Measurements from ENCODE around the gene PHC2. TPM values are rescaled to one million over a fixed set of nuclear protein-coding genes. Genes with fewer than 3 reads are reported as not detected.

PHC2 gene
- total RNA-seq, 4 donors from 2014 or later: 70.2 to 114 (median 77.2) TPM

- intact Hi-C loops (cut with DNase I; ENCODE audit: low total_unique reads): loop anchor here (10.0 kb wide), 1 partner anchor 181 kb away; no protein-coding TSS in a partner anchor
- DNase-seq (ENCODE audit: low spot score in 2 of 2): no peak
- no peak overlapping the region for H3K4me3 ChIP-seq (ENCODE audit: low read depth, poor library complexity, severe bottlenecking)
- TF ChIP-seq CTCF (IDR thresholded peaks at IDR 0.05) (no peak), POLR2A (IDR thresholded peaks at IDR 0.05) (no peak)
- 81 to 87% methylated on average over 2 of the region's 2 CpGs for WGBS, 2 donors
Observed at GRCh38 chr1:33465316-33465715, 34.4 kb upstream of the PHC2 start.

DNA sequence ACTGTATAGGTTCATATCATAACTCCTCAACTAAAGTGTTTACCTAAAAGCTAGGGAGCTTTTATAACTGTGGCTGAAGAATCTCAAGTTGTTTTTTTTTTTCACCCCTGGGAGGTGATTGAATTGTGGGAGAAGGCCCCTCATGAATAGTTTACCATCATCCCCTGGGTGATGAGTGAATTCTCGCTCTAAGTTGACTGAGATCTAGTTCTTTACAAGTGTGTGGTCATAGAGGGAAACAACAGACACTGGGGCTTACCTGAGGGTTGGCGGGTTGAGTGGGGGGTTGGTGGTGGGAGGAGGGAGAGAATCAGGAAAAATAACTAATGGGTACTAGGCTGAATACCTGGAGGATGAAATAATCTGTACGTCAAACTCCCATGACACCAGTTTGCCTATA lies 33.7 kb upstream of the PHC2 start:
- DNase-seq (ENCODE audit: low spot score in 2 of 2): no peak
- WGBS, 2 donors: 92 to 96% methylated on average over 3 of the region's 3 CpGs
- intact Hi-C loops (cut with DNase I; ENCODE audit: low total_unique reads): loop anchor here (10.0 kb wide), 1 partner anchor 180 kb away; no protein-coding TSS in a partner anchor
- TF ChIP-seq POLR2A (IDR thresholded peaks at IDR 0.05) (no peak), CTCF (IDR thresholded peaks at IDR 0.05) (no peak)
- no peak overlapping the region for H3K4me3 ChIP-seq (ENCODE audit: low read depth, poor library complexity, severe bottlenecking)

- intact Hi-C loops (cut with DNase I; ENCODE audit: low total_unique reads): loop anchor here (10.0 kb wide), 1 partner anchor 178 kb away; no protein-coding TSS in a partner anchor
- TF ChIP-seq CTCF (IDR thresholded peaks at IDR 0.05): no peak
- no peak for TF ChIP-seq POLR2A (IDR thresholded peaks at IDR 0.05)
Observed at GRCh38 chr1:33462405-33463164, 31.7 kb upstream of the PHC2 start.

DNA sequence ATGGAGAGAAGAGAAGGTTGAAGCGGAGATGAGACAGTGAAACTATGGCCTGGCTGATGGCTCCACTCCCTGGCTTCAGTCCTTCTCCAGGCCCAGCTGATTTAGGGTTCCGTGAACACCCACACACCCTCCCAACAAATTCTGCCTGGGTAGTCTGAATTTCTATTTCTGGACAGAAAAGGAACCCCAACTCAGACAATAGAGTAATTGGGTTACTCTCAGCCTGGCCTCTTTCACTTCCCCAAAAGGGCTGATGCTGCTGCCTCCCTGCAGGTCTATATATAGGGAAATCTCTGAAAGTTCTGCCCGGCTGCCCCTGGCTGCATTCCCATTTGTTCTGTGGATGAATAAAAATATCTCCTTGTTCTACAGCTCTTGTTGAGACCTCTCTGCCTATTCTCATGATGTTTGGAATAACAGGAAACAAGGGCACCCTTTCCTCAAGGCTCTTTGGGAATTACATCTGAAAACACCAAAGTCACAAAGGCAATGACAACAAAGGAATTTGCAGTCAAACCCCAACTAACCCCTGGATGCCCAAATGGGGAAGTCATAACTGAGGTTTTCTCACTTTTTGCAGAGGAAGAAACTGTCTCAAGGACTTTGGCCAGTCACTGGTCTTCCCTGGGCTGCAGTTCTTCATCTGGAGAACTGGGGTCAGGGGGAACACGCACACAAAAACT lies 30.2 kb upstream of the PHC2 start:
- intact Hi-C loops (cut with DNase I; ENCODE audit: low total_unique reads): loop anchor here (10.0 kb wide), 1 partner anchor 176 kb away; no protein-coding TSS in a partner anchor
- no peak for DNase-seq (ENCODE audit: low spot score in 2 of 2)

More at GRCh38 chr1:33462405-33463164, 31.7 kb upstream of the PHC2 start:
- DNase-seq (ENCODE audit: low spot score in 2 of 2): no peak
- H3K4me3 ChIP-seq (ENCODE audit: low read depth, poor library complexity, severe bottlenecking): no peak overlapping the region
- 87 to 91% methylated on average over 8 of the region's 8 CpGs for WGBS, 2 donors

DNA sequence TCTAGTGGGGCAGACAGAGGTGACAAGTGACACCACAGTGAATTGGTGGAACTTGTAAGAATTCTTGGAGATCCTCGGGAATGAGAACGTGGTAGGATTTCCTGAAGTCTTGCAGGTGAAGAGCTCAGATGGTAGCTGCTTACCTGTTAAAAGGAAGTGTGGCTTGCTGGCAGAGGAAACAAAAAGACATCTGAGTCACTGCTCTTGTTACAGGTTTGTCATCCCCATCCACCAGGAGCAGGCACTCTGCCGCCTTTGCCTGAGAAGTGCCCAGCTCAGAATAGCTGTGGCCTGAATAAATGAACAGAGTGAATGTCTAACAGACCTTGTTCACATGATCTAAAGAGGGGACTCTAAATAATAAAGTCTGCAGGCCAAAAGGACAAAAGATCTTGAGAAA lies 29.2 kb upstream of the PHC2 start:
- DNase-seq (ENCODE audit: low spot score in 2 of 2): no peak
- intact Hi-C loops (cut with DNase I; ENCODE audit: low total_unique reads): loop anchor here (10.0 kb wide), 1 partner anchor 175 kb away; no protein-coding TSS in a partner anchor
- TF ChIP-seq CTCF (IDR thresholded peaks at IDR 0.05) (no peak), POLR2A (IDR thresholded peaks at IDR 0.05) (no peak)
- no peak overlapping the region for H3K4me3 ChIP-seq (ENCODE audit: low read depth, poor library complexity, severe bottlenecking)
- 83 to 84% methylated on average over 3 of the region's 3 CpGs for WGBS, 2 donors

More for the DNA sequence above, 30.2 kb upstream of the PHC2 start:
- no peak overlapping the region for H3K4me3 ChIP-seq (ENCODE audit: low read depth, poor library complexity, severe bottlenecking)
- TF ChIP-seq POLR2A (IDR thresholded peaks at IDR 0.05) (no peak), CTCF (IDR thresholded peaks at IDR 0.05) (no peak)
- WGBS, 2 donors: 73 to 86% methylated on average over 4 of the region's 4 CpGs

All from lower leg skin (tissue), 4 donors.